HG02938 (cell line): Measurements from ENCODE around the gene UBQLN3.

Experiments
- ATAC-seq: cut with Tn5 transposase; IDR thresholded peaks from one replicate; pipeline ENCODE4 v1.9.1; 2021; ENCODE audit warnings: mild to moderate bottlenecking, moderate library complexity; ENCODE audit not compliant: unreplicated experiment

Gene UBQLN3

DNA sequence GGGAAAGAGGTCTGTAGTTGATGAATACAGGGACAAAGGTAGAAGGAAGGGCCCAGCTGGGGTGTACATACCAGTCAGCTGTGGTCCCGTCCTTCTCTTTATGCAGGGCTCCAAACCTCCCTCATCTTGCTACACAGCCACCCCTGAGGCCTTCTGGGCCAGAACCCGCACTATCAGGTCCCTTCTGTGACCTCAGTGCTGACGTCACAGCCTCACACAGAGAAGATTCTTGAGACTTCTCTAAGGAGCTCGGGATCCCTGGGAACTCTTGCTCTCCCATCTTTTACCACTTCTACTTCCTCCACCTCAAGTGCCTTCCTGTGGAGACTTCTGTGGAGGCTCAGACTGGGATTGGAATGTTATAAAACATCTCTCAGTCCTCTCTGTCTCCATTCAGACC lies at the start of gene UBQLN3:
Gene UBQLN3 (minus strand): TSS at position 155 of the 400 bp plus-strand sequence. CDS start 399 bp downstream, outside the sequence.
- no peak for ATAC-seq

DNA sequence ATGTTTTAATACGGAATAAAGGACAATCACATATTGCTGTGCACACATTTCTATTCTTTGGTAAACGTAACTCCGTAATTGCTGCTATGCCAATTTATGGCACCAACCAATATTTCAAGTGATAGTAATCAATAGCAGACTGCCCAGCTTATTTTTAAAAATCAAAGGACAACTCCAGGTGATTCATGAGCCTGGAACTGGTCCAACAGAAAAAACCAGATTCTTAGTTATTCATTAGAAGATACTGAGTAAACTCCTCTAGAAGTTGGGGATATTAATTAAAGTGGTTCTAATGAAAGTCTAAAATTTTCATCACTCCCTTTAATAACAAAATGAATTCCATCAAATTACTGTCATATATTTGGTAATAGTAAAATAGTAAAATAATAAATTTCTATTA lies 48.0 kb upstream of the UBQLN3 start:
- ATAC-seq = no peak

GRCh38 chr11:5556596-5557188 lies 46.9 kb upstream of the UBQLN3 start:
- no peak for ATAC-seq

DNA sequence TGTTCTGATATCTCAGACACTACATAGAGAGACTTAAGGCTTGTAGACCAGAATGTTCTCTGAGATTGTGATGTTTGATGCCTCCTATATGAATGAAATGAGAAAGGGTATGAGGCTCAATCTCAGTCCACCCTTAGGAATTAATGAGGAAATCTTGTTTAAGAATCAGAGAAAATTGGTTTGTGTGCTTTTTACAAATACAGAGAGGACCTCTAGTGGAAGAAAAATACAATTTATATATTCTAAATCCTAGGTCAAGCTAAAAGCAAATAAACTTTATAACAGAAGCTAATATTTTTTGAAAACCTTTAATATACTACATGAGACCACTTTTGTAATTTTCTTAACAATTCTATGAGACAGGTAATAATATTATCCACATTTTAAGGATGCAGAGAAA lies 43.6 kb upstream of the UBQLN3 start:
- no peak for ATAC-seq

DNA sequence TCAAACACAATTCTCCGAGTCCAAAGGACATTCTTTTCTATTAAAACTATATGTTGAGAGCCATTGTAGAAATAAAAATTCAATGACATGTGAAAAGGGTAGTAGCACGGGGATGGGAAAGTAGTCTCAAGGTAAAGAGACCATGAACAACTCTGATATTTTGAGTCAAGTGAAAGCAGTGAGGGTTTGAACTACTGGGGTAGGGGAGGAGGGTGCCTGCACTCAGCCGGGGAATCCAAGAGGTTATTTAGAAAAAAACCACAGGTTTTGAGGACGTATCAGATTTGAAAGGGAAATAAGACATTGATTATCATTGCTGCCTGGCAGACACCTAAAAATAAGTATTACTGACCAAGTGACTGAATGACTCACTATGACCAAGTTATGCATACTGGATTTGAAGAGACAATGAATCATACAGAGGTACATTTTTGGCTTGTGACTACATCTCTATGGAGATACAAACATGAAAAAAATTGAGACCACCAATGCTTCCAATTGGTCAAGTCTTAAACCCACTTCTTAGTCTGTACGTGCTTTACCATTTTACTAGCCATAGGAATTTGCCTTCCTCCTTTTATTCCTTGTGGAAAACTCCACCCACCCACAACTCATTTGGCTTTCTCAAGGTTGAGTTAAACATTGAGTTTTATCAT lies 40.8 kb upstream of the UBQLN3 start:
- peak; percentile 82 for ATAC-seq

- ATAC-seq = no peak
Measured at GRCh38 chr11:5548440-5548839, 38.7 kb upstream of the UBQLN3 start, which contains the start of gene OR52H1. OR52H1 (minus strand) TSS chr11:5548540; CDS start chr11:5545505, 3,035 bp downstream.

GRCh38 chr11:5547982-5548381 lies 38.2 kb upstream of the UBQLN3 start:
- peak; percentile 61 for ATAC-seq

DNA sequence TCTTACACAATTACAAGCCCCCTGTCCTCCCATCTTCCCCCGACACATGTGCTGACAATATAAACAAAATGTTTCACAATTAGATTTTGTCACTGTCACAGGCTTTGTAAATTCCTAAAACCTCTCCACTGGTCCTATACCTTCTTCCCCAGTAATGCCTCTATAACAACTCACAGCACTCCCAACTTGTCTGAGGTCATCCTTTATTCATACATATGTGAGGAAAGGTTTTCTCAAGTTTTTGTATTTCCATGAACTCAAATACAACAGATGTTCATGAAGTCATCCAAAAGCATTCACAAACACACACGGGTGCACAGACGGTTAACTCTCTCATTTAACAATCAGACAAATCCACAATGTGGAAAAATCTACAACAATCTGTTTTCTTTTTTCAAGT lies 36.7 kb upstream of the UBQLN3 start:
- no peak for ATAC-seq

DNA sequence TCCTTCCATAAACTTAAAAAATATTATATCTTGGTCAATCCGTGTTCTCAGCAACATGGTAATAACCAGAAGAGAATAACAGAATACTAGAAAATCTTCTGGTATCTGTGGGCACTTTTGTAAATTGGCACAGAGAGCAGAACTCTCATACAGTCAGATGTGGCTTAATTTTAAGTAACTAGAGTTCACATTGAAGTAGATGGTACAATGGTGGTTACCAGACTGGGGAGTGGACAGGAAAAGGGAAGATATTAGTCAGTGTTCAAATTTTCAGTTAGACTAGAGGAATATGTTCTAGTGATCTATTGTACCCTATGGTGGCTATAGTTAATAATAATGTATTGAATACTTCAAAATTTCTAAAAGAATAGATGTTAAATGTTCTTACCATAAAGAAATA lies 31.7 kb upstream of the UBQLN3 start:
- no peak for ATAC-seq

DNA sequence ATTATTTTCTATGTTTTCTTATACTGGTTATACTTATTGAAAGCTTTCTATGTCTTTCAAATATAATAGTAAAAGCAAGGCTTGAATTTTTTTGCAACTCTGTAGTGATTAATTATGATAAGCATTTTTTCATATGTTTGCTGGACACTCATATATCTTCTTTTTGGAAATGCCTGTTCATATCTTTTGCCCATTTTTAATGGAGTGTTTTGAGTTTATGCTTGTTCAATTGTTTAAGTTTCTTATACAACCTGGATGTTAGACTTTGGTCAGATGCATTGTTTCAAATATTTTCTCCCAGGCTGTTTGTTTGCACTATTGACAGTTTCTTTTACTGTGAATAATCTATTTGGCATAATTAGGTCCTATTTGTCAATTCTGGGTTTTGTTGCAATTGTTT lies 26.7 kb upstream of the UBQLN3 start:
- ATAC-seq = no peak

DNA sequence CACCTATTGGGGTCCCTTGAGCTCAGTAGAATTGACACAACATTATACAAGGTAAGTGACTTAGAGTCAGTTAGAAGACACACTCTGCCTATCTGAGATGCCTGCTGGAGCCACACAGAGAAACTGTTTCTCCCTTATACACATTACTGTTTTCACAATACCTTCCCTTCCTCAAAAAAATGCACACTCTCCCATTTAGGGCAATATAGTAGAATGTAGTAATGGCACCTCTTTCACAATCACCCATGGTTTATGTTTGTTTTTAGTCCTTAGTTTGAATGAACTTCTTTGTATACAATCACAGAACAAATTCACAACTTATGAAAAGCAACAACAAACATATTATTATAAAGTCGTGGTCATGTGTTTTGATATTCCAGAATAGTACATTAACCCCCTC lies 24.3 kb upstream of the UBQLN3 start:
- ATAC-seq = no peak

GRCh38 chr11:5531053-5531831 lies 21.5 kb upstream of the UBQLN3 start:
- no peak for ATAC-seq

DNA sequence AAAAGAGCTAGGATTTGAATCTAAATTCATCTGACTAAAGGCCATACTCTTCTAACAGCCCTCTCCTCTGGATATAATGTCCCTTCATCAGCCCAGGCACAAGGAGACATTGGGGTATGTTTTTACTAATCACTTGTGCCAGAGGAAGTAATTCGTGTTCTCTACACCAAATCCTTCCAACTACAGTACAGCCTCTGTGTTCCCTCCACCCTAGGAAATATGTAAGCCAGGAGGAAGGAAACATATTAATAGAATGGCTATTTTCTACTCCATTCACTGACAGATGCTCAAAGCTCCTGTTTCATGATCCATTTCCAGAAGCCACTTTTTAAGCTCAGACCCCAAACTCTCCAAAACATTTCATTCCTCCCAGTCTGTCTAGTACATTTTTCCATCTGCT lies 18.7 kb upstream of the UBQLN3 start:
- no peak for ATAC-seq

DNA sequence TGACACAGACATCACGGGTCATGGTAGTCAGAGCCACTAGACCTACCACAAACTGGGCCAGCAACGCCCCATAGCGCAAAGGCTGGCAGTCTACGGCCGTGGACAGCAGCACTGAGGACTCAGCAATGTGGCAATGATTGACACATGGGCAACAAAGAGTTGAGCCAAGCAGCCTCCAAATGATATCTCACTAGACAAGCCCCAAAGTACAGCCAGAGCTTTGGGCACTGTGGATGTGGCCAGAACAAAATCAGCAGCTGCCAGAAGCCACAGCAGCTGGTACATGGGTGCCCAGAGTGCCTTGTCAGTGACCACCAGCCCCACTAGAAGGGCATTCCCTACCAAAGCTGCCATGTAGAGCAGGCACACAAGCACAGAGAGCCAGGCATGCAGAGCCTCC lies 18.0 kb upstream of the UBQLN3 start:
- no peak for ATAC-seq

DNA sequence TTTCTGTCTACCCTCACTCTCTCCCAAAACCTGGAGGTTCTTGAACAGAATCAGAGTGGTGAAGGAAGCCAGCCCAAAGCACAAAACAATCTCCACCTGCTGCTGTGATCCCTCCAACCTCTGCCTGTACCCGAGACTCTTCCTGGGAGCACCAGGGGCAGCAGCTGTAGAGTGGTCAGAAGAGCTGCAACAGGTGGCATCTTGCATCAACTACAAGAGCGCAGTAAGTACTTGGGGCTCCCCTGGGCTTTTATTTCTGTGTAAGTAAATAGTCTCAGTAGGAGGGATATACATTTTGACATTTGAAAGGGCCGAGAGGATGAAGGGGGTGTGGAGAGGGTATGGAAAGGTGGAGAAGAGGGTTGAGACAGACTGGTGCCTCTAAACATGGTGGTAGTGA lies 15.0 kb upstream of the UBQLN3 start:
- ATAC-seq = no peak

DNA sequence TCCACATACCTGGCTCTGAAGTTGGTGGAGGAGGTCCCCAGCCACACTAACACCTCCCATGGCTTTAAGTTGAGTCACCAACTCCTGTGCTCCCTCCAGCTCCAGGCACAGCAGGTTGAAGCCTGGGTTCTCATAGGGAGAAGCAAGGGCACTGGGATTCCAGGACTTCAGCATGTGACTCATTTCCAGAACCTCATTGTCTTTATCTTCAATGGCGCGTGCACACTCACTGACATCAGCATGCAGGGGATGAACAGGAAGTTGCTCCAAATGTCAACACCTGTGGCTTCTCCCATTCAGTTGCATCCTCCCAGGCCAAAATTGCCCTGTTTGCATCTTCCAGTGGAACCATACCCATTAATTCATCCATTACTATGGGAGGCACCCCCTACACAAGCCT lies 12.6 kb upstream of the UBQLN3 start:
- no peak for ATAC-seq

DNA sequence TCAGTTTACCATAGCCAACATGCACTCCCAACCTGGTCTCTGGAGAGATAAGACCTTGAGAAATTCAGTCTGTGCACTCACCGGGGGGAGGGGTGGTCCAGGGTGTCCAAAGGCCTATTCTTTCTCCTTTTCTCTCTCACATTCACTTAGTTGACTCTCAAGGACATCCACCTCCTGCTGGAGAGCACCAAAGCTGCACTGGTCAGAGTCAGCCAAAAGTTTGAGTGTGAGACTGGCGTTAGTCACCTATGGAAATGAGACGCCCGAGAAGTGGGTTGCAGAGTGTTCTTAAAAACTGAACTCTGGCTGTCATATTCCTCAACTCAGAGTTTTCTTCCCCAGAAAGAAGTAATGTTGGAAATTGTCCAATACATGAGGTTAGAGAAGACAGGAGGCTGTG lies 11.8 kb upstream of the UBQLN3 start:
- ATAC-seq = no peak

DNA sequence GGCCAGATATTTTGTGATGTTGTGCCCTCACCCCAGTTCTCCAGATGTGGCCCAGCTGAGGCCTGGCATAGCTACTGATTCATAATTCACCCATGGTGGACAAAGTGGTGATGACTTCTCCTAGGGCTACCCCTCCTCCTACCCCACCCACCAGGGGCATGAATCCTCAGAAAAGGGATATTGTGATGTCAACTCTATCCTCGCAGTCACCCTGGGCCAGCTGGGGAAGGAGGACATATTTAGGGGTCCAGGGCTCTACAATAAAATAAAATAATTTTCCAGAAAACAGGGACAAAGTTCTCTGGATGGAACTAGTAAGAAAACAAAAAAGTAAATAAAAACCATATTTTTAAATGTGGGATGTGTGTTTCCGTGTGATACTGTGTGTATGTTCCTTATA lies 6.8 kb upstream of the UBQLN3 start, which contains the start of gene UBQLNL:
Gene UBQLNL (minus strand): TSS at position 101 of the 400 bp plus-strand sequence. CDS start 258 bp downstream, outside the sequence.
- ATAC-seq = no peak

- no peak for ATAC-seq
Measured at GRCh38 chr11:5514841-5515240, 5.1 kb upstream of the UBQLN3 start.

DNA sequence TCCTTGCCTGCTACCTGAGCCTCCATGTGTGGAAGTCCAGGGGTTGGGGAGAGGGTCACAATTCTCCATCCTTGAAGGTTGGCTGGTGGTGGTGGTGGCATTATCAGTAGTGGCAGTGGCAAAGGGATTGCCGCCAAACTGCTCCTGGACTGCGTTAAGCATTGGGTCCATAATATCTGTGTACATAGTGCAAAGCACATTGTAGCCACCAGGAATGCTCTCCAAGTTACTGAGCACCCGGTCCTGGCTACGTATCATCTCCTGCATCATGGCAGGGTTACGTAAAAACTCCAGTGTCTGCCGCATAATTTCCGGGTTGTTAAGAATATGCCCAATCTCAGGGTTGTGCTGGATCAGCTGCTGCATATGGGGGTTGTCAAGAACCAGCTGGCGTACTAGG lies 1.2 kb downstream of the UBQLN3 start:
- no peak for ATAC-seq

DNA sequence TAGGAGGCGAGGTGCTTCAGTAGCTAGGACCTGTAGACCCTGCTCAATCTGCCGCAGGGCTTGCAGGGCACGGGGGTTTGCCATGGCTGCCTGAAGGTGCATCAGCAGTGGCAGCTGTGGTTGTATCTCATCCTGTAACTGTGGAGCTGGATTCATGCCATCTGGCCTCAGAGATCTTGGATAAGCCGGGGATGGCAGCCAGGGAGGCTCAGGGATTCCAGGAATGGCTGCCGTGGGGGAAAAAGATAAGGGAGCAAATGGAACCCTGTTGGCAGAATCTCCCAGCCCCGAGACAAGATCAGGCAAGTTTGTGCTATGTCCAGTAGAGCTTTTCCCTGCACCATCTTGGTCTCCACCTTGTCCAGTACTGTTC lies 1.8 kb downstream of the UBQLN3 start:
- ATAC-seq = no peak
